Ovary (tissue), 9 donors: ENCODE data around the gene NDUFB4. TPM values are rescaled to one million over a fixed set of nuclear protein-coding genes. Genes with fewer than 3 reads are reported as not detected.
"Not testable (repeated sequence)": the region's sequence is repeated elsewhere in the genome, so short reads cannot be mapped to it uniquely, and the experiment has no call there.

Experiments
- DNase-seq, 5 donors: peaks; one replicate each; pipeline ENCODE4 v3.0.0-alpha.2; 2019 to 2020
- H3K27ac ChIP-seq, 2 donors: fragments of 200-600 bp; one replicate each; pipeline versions ENCODE4 v1.5.1 to v1.8.0; 2019 to 2022
- H3K27me3 ChIP-seq: fragments of 200-600 bp; one replicate; pipeline ENCODE4 v1.8.0; 2022
- H3K36me3 ChIP-seq: fragments of 200-600 bp; sonication (generic); one replicate; pipeline ENCODE4 v1.5.1; 2019
- H3K4me1 ChIP-seq: one replicate; pipeline ENCODE4 v1.8.1; 2013; ENCODE audit warnings: mild to moderate bottlenecking, moderate library complexity; ENCODE audit not compliant: insufficient read depth
- H3K4me3 ChIP-seq: fragments of 200-600 bp; sonication (generic); one replicate; pipeline ENCODE4 v1.5.1; 2017
- H3K9me3 ChIP-seq, 2 donors: fragments of 200-600 bp in 1 of 2; sonication (generic) in 1 of 2; one replicate each; pipeline versions ENCODE4 v1.5.1 to v1.8.1; 2013 to 2019; ENCODE audit warnings: mild to moderate bottlenecking in 1 of 2, moderate library complexity in 1 of 2
- CTCF ChIP-seq, 3 donors: fragments of 450-650 bp in 2 of 3; fragments of 200-600 bp in 1 of 3; IDR thresholded peaks; one replicate each; pipeline versions ENCODE4 v1.5.1 to v1.8.0; 2016 to 2022; ENCODE audit warnings: antibody characterized with exemption in 3 of 3, mild to moderate bottlenecking in 1 of 3
- EP300 ChIP-seq: sonication (generic); formaldehyde crosslinking; IDR thresholded peaks from one replicate; pipeline ENCODE4 v1.6.1; 2017; ENCODE audit warnings: antibody characterized with exemption
- POLR2A ChIP-seq: fragments of 450-650 bp; IDR thresholded peaks from one replicate; pipeline ENCODE4 v1.6.1; 2017; ENCODE audit warnings: antibody characterized with exemption, mild to moderate bottlenecking, moderate library complexity
- WGBS, 3 donors: extraction: QIAGEN DNeasy Blood & Tissue Kit in 1 of 3; methylation state at CpG; one replicate each; pipeline versions ENCODE4 v1.1.5 to v1.1.7; 2013 to 2017; 5-methylcytosine and 5-hydroxymethylcytosine counted together
- intact Hi-C, 4 donors: fragments of 100-400 bp; cut with DNase I; formaldehyde crosslinking; loops; one replicate each; pipeline versions ENCODE4 v1.11.0 to v1.15.1; 2022 to 2023
- polyA plus RNA-seq, 2 donors: library from polyadenylated mRNA; stranded (reverse); fragments of 200-250 nt in 1 of 2; fragments of 350-450 nt in 1 of 2; fragmentation: Illumina TruSeq in 1 of 2; extraction: RNeasy Lipid Tissue Mini Kit (QIAGEN cat#74804) in 1 of 2; gene quantifications; one replicate each; pipeline ENCODE4 v1.2.3, GENCODE V29; 2013 to 2014
- total RNA-seq, 7 donors: library from RNA; depleted of rRNA in 2 of 7; stranded (reverse); fragments of >200 nt in 2 of 7; fragmentation: NEBNext Ultra II Directional in 3 of 7; extraction: Animal tissue kit (Norgen Biotek cat#: 25700) in 3 of 7; gene quantifications; one replicate each; pipeline versions ENCODE4 v1.1.0 to v1.2.4, GENCODE V29; 2016 to 2023
- donor health status: DM: no; HTN: no; CAD: no; lungs with moderate emphysema.
- donor health status: DM: no; HTN: no; CAD: no.
- donor health status: Bipolar disorder and iron deficiency.
- donor health status: DM: yes; HTN: yes; CAD: no.
- donor health status: DM: no; HTN: no; CAD: no.
- donor health status: DM: yes; HTN: yes; CAD: no.

NDUFB4 gene
- total and polyA plus RNA-seq, 9 donors, result 58.2 to 183 (median 100) TPM

- no peak for TF ChIP-seq POLR2A
- TF ChIP-seq EP300, result no peak
- no peak for TF ChIP-seq CTCF (IDR thresholded peaks at IDR 0.05)
- 86 to 92% (median 88%) methylated on average over 6 of the region's 6 CpGs for WGBS, 3 donors
- Histone ChIP-seq H3K9me3 (no peaks in the 10 kb centered on the region), H3K36me3 (no peaks in the 10 kb centered on the region), H3K27me3 (no peaks in the 10 kb centered on the region), H3K27ac (no peak overlapping the region), H3K4me1 (no peaks in the 10 kb centered on the region), H3K4me3 (no peak overlapping the region)
- intact Hi-C loops, result no loop called here
- DNase-seq, result no peak
Measured at GRCh38 chr3:120637851-120638559, 41.9 kb downstream of the NDUFB4 start.

- H3K4me1 ChIP-seq, H3K27ac ChIP-seq, intact Hi-C loops, H3K9me3 ChIP-seq, H3K4me3 ChIP-seq, H3K27me3 ChIP-seq, DNase-seq, H3K36me3 ChIP-seq: not testable (repeated sequence)
- 94 to 97% (median 95%) methylated on average over 4 of the region's 4 CpGs for WGBS, 3 donors
Measured at GRCh38 chr3:120638820-120639219, 42.7 kb downstream of the NDUFB4 start.

- Histone ChIP-seq H3K27me3 (no peaks in the 10 kb centered on the region), H3K4me3 (no peak overlapping the region), H3K36me3 (no peaks in the 10 kb centered on the region), H3K4me1 (peaks cover 2% of the 10 kb centered on the region), H3K27ac (no peak overlapping the region), H3K9me3 (no peaks in the 10 kb centered on the region)
- intact Hi-C loops, result no loop called here
- no peak for TF ChIP-seq POLR2A
- TF ChIP-seq EP300, result no peak
- TF ChIP-seq CTCF (IDR thresholded peaks at IDR 0.05), result no peak
- no peak for DNase-seq
- 88 to 92% (median 91%) methylated on average over 1 of the region's 1 CpG for WGBS, 3 donors
Measured at GRCh38 chr3:120640231-120640630, 44.1 kb downstream of the NDUFB4 start.

- intact Hi-C loops, result no loop called here
- Histone ChIP-seq H3K36me3 (no peaks in the 10 kb centered on the region), H3K27ac (no peak overlapping the region), H3K4me1 (peaks cover 3% of the 10 kb centered on the region), H3K4me3 (no peak overlapping the region), H3K9me3 (no peaks in the 10 kb centered on the region), H3K27me3 (no peaks in the 10 kb centered on the region)
- DNase-seq, result no peak
- WGBS, 3 donors, result 91 to 96% (median 95%) methylated on average over 2 of the region's 2 CpGs
- TF ChIP-seq EP300 (no peak), CTCF (IDR thresholded peaks at IDR 0.05) (no peak), POLR2A (no peak)
Measured at GRCh38 chr3:120641696-120642246, 45.6 kb downstream of the NDUFB4 start.

GRCh38 chr3:120642368-120642948 is 46.3 kb downstream of the NDUFB4 start:
- no peak overlapping the region for H3K4me3 ChIP-seq
- H3K27ac ChIP-seq, result no peak overlapping the region
- TF ChIP-seq POLR2A (no peak), EP300 (no peak), CTCF (IDR thresholded peaks at IDR 0.05) (no peak)
- intact Hi-C loops, result no loop called here
- no peaks in the 10 kb centered on the region for H3K27me3 ChIP-seq
- H3K36me3 ChIP-seq, result no peaks in the 10 kb centered on the region
- no peaks in the 10 kb centered on the region for H3K9me3 ChIP-seq
- DNase-seq, result no peak
- H3K4me1 ChIP-seq, result peaks cover 3% of the 10 kb centered on the region
- 42 to 47% (median 43%) methylated on average over 4 of the region's 4 CpGs for WGBS, 3 donors
